GM12891 (cell line): Measurements from ENCODE around the gene MYL3.

Source experiments
- PAX5 ChIP-seq: IDR thresholded peaks from 2 replicates; pipeline ENCODE4 v1.6.1; 2011; ENCODE audit warnings: low read length, moderate library complexity, mild to moderate bottlenecking; ENCODE audit not compliant: insufficient read depth, severe bottlenecking
- POLR2A ChIP-seq: IDR thresholded peaks from 2 replicates; pipeline ENCODE4 v1.6.1; 2011; ENCODE audit warnings: low read depth, low read length, control low read depth
- POLR2AphosphoS5 ChIP-seq: IDR thresholded peaks from 2 replicates; pipeline ENCODE4 v1.6.1; 2011; ENCODE audit warnings: low read depth, low read length, control low read depth
- TAF1 ChIP-seq: IDR thresholded peaks from 2 replicates; pipeline ENCODE4 v1.6.1; 2011; ENCODE audit warnings: low read depth, low read length, control low read depth

- TF ChIP-seq POLR2A (no peak), POLR2AphosphoS5 (no peak), TAF1 (no peak), PAX5 (no peak)
These were observed 39.0 kb upstream of the MYL3 start for GRCh38 chr3:46902188-46902631.
